Measurements from ENCODE around the gene MSRB1. TPM values are rescaled to one million over a fixed set of nuclear protein-coding genes. Genes with fewer than 3 reads are reported as not detected.

The MSRB1 gene
- total RNA-seq, 1 experiment from 2014 or later = 18.3 TPM

DNA sequence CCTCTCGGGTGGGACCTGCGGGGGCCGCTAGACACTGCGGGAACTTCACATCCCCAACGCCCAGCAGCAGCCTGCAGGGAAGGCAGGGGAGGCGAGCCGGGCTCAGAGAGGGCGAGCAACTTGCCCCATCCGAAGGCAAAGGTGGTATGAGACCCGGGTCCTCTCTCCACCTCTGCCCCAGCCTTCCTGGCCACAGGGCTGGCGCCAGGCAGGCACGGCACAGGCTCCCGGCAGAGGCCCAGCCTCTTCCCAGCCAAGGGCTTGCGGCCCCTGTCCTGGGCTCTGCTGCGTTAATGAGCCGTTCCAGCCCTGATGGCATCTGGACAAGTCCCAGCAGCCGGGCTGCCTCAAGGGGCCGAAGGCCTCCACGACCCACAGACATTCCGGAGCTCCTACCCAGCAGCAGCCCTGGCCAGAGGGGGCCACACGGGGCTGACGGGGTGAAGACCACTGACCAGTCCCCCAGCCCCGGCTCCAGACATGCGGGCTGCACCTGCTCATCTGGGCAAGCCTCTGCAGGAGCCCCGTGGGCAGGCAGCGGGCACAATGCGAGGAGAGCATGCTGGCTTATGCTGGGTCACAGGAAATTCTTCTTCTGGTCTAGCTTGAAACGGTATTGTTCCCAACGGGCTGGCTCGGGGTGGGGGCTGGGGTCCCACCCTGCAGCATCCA lies 23.5 kb downstream of the MSRB1 start:
- H4K20me1 ChIP-seq (ENCODE audit: insufficient read depth) = no peaks in the 10 kb centered on the region
- DNase-seq (ENCODE audit: low read depth, low spot score) = no peak
- H3K9me3 ChIP-seq (ENCODE audit: control insufficient read depth in 1 of 2, insufficient read depth in 1 of 2, low read depth in 1 of 2, low read length in 2 of 2) = no peaks in the 10 kb centered on the region
- H3K4me3 ChIP-seq (replicated peaks in 1 of 2; ENCODE audit: low read depth in 1 of 2, low read length in 2 of 2) = no peak overlapping the region
- intact Hi-C loops (cut with micrococcal nuclease) = no loop called here
- peaks cover 21 to 32% of the 10 kb centered on the region in 2 experiments for H3K4me1 ChIP-seq (ENCODE audit: control insufficient read depth in 1 of 2, insufficient read depth in 2 of 2, low read length in 2 of 2)
- no TSS peak for BruUV-seq (replicated peaks)
- H3K9me2 ChIP-seq (ENCODE audit: insufficient read depth) = no peaks in the 10 kb centered on the region
- TF ChIP-seq POLR2A (IDR thresholded peaks at IDR 0.05; ENCODE audit: borderline replicate concordance, extremely low read depth, insufficient read depth, insufficient read length) = no peak
- TF ChIP-seq JUND (IDR thresholded peaks at IDR 0.05) = no peak
- no peak for TF ChIP-seq EGR1 (IDR thresholded peaks at IDR 0.05; ENCODE audit: low read depth)
- TF ChIP-seq, protein P1, sequence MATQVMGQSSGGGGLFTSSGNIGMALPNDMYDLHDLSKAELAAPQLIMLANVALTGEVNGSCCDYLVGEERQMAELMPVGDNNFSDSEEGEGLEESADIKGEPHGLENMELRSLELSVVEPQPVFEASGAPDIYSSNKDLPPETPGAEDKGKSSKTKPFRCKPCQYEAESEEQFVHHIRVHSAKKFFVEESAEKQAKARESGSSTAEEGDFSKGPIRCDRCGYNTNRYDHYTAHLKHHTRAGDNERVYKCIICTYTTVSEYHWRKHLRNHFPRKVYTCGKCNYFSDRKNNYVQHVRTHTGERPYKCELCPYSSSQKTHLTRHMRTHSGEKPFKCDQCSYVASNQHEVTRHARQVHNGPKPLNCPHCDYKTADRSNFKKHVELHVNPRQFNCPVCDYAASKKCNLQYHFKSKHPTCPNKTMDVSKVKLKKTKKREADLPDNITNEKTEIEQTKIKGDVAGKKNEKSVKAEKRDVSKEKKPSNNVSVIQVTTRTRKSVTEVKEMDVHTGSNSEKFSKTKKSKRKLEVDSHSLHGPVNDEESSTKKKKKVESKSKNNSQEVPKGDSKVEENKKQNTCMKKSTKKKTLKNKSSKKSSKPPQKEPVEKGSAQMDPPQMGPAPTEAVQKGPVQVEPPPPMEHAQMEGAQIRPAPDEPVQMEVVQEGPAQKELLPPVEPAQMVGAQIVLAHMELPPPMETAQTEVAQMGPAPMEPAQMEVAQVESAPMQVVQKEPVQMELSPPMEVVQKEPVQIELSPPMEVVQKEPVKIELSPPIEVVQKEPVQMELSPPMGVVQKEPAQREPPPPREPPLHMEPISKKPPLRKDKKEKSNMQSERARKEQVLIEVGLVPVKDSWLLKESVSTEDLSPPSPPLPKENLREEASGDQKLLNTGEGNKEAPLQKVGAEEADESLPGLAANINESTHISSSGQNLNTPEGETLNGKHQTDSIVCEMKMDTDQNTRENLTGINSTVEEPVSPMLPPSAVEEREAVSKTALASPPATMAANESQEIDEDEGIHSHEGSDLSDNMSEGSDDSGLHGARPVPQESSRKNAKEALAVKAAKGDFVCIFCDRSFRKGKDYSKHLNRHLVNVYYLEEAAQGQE (IDR thresholded peaks at IDR 0.05; ENCODE audit: low read depth) = no peak
- TF ChIP-seq YY1 (IDR thresholded peaks at IDR 0.05; ENCODE audit: extremely low read depth, insufficient replicate concordance, low read depth, low read length) = no peak
- TF ChIP-seq, protein P2, sequence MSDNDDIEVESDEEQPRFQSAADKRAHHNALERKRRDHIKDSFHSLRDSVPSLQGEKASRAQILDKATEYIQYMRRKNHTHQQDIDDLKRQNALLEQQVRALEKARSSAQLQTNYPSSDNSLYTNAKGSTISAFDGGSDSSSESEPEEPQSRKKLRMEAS (IDR thresholded peaks at IDR 0.05) = no peak
- TF ChIP-seq SIN3A (IDR thresholded peaks at IDR 0.05; ENCODE audit: low read depth) = no peak
- TF ChIP-seq POLR2AphosphoS5 (IDR thresholded peaks at IDR 0.05; ENCODE audit: low read depth, low read length) = no peak
- no peak for TF ChIP-seq RAD21 (IDR thresholded peaks at IDR 0.05; ENCODE audit: low read depth)
- no peak for TF ChIP-seq TCF7L2 (IDR thresholded peaks at IDR 0.05; ENCODE audit: borderline replicate concordance, extremely low read depth, insufficient read depth, insufficient read length)
- TF ChIP-seq EZH2phosphoT487 (IDR thresholded peaks at IDR 0.05; ENCODE audit: borderline replicate concordance) = no peak
- TF ChIP-seq CEBPB (IDR thresholded peaks at IDR 0.05; ENCODE audit: low read depth) = no peak
- TF ChIP-seq, protein P3, sequence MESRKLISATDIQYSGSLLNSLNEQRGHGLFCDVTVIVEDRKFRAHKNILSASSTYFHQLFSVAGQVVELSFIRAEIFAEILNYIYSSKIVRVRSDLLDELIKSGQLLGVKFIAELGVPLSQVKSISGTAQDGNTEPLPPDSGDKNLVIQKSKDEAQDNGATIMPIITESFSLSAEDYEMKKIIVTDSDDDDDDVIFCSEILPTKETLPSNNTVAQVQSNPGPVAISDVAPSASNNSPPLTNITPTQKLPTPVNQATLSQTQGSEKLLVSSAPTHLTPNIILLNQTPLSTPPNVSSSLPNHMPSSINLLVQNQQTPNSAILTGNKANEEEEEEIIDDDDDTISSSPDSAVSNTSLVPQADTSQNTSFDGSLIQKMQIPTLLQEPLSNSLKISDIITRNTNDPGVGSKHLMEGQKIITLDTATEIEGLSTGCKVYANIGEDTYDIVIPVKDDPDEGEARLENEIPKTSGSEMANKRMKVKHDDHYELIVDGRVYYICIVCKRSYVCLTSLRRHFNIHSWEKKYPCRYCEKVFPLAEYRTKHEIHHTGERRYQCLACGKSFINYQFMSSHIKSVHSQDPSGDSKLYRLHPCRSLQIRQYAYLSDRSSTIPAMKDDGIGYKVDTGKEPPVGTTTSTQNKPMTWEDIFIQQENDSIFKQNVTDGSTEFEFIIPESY (IDR thresholded peaks at IDR 0.05; ENCODE audit: extremely low read depth, insufficient replicate concordance, low read length) = no peak
- no peak for TF ChIP-seq CBX3 (IDR thresholded peaks at IDR 0.05; ENCODE audit: low read depth)
- TF ChIP-seq SRF (IDR thresholded peaks at IDR 0.05; ENCODE audit: low read depth) = no peak
- no peak for TF ChIP-seq FOSL1 (IDR thresholded peaks at IDR 0.05; ENCODE audit: low read depth)
- no peak for TF ChIP-seq ZFX (IDR thresholded peaks at IDR 0.05)
- no peak for TF ChIP-seq ZNF274 (IDR thresholded peaks at IDR 0.05; ENCODE audit: low read depth, low read length)
- TF ChIP-seq, protein P4, sequence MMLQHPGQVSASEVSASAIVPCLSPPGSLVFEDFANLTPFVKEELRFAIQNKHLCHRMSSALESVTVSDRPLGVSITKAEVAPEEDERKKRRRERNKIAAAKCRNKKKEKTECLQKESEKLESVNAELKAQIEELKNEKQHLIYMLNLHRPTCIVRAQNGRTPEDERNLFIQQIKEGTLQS (IDR thresholded peaks at IDR 0.05) = no peak
- no peak overlapping the region for H3K27ac ChIP-seq (ENCODE audit: low read depth, low read length)
- no peak for ATAC-seq
- H3K4me2 ChIP-seq (ENCODE audit: low read length) = no peak overlapping the region
- no peak overlapping the region for H3K9ac ChIP-seq (ENCODE audit: low read length)
- RAD21 ChIA-PET (ENCODE audit: low non-redundant PET in 1 of 2, low total read pairs in 2 of 2, uncharacterized antibody in 2 of 2, unreplicated experiment in 2 of 2) = no interaction called here
- no peaks in the 10 kb centered on the region for H3K79me2 ChIP-seq (ENCODE audit: insufficient read depth, low read length)
- H2AFZ ChIP-seq (ENCODE audit: low read depth, low read length, poor library complexity, severe bottlenecking) = no peak overlapping the region
- POLR2A ChIA-PET = no interaction called here
- H3K27me3 ChIP-seq (ENCODE audit: insufficient read depth, low read length) = no peaks in the 10 kb centered on the region
- CTCF ChIA-PET = no interaction called here
- H3K36me3 ChIP-seq (ENCODE audit: control insufficient read depth in 1 of 2, insufficient read depth in 2 of 2, low read length in 2 of 2) = no peaks in the 10 kb centered on the region

All from HCT116 (cell line).